Limb (tissue), 2 donors: ENCODE measurements around the gene ADAMTS17.
"Not testable (repeated sequence)": the region's sequence is repeated elsewhere in the genome, so short reads cannot be mapped to it uniquely, and the experiment has no call there.

Experiments
- DNase-seq, 2 donors: peaks; one replicate each; pipeline ENCODE4 v3.0.0-alpha.2; 2016; ENCODE audit errors: extremely low spot score in 2 of 2

The ADAMTS17 gene

DNA sequence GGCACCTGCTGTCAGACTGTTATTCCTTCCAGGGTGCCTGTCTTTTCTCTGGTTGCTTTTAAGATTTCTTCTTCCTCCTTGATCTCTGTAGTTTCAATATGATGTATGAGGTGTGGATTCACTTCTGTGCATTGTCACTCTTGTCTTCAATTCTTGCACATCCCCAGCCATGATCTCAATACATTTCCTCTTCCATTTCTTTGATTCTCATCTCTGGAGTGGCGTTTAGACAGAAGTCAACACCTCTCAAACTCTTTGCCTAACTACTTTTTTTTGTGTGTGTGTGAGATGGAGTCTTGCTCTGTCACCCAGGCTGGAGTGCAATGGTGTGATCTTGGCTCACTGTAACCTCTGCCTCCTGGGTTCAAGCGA is 384.1 kb downstream of the ADAMTS17 start:
- no peak for DNase-seq

DNA sequence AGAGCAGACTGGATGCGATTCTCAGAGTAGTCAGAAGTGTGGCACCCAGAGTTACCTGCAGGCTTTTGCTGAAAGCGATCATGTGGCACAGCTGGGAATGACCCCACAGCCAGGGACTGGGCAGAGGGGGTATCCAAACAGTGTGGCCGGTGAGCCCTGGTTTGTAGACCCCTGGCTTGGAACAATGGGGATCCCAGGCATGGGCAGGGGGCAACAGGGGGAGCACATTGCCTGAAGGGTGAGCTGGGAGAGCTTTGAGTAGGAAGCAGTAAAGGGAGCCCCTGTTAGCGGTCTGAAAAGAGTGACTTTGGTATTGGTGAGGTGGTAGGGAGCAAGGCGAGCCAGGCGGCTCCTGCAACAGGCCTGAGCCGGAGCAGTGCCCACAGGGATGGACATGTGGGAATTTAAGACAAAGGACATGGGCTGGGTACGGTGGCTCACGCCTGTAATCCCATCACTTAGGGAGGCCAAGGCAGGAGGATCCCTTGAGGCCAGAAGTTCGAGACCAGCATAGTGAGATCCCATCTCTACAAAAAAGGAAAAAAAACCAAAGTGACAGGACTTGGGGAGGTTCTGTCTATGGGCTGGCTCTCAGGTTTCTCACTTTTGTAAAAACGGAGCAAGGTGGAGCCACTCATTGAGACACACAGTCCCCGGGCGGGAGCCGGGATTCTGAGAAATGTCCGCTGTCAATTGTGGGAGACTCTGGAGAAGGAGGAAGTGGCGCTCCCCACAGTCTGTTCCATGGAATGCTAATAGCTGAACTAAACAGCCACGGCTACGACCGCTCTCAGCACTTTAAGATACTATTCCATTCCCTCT is 384.7 kb downstream of the ADAMTS17 start:
- DNase-seq = no peak

DNA sequence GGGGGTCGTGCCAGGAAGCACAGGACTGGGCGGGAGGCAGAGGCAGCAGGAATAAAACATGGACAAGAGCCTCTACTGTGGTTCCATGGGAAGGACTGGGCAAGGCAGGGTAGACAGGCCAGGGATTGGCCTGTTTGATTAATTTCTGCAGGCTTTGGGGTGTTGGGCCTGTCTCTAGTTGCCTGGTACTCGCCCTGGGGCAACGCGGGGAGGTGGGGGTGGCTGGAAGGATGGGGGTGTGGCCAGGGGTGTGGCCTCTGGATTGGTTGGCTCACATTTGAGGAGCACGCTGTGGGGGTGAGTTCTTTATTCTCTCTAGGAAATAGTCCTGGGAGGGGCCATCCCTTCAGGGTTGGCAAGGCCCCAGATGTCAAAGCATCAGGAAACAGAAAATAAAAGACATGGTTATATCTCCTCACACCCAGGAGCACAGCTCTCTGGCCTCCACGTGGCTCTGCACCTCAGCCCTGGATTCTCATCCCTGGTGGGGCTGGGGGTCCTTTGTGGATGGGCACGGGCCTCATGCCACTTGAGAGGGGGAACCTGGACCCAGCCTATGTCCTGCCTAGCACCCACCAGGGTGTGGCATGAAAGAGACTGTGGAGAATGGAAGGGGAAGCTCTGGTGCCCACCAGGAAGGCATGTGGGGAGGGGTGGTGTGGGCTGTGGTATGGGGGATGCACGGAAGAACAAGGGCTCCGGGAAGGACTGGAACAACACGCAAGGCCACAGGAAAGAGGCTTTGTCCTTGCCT is 385.6 kb downstream of the ADAMTS17 start:
- no peak for DNase-seq

DNA sequence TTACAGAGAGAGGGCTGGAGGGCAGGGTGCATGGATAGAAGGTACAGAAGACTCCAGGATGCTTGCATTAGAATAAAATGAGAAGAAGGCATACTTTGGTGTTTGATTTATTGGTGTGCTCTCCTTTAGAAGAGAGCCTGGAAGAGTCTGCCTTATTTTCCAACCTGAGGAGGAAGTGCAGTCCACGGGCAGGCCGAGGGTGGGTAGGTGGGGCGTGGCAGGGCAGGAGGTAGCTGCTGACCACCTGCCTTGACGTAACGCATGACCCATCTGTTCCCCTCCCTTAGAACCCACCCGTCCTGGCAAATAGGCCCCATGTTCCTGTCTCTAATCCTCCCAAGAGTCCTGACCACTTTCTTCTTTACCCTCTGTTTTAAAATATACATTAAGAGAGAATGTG is 386.2 kb downstream of the ADAMTS17 start:
- no peak for DNase-seq

DNA sequence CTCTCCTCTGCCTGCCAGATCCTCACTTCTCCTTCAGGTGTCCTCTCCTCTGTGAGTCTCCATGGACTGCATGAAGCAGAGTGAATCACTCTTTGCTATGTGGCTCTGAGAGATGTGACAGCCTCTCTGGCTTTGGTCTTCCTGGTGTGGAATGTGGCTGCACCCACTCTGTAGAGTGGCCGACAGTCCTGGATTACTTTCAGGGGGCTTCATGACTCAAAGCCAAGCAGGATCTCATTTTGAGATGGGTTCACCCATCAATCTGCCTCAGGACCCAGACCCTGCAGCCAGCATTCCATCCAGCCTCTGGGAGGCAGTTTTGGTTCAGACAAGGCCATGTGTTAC is 386.6 kb downstream of the ADAMTS17 start:
- DNase-seq = no peak

DNA sequence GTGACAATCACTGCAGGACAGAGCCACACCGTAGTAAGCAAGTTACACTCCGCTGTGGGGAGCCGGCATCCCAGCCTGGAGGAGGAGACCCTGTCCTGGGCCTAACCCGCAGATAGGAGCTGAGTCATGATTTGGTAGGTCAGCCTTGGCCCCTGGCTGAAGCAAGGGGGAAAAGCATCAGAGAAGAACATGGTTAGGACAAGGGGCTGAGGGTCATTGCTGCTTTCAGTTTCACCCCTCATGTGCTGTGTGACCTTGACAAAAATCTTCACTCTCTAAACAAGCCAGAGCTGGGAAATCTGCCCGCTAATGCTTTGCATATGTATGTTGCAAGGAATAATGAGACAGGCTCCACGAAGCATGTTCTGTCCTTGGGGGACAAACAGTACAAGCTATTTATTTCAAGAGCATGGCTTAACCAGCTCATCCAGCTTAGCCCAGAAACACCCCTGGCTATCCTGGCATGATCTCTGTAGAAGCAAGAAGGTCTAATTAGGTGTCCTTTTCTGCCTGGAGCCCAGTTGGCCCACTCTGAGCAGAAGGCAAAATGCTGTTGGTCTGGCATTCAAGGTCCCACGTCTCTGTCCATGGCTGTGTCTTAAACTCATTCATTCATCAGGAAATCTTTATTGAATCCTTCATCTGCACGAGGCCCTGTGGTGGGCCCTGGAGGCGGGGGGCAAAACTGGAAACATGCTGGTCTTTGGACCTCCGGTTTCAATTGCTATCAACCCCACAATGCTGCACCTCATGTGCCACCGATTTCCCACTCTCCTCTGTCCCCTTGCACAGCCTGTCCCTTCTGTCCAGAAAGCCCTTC is 387.2 kb downstream of the ADAMTS17 start:
- peak in 1 of 2 donors; percentile 24 for DNase-seq

DNA sequence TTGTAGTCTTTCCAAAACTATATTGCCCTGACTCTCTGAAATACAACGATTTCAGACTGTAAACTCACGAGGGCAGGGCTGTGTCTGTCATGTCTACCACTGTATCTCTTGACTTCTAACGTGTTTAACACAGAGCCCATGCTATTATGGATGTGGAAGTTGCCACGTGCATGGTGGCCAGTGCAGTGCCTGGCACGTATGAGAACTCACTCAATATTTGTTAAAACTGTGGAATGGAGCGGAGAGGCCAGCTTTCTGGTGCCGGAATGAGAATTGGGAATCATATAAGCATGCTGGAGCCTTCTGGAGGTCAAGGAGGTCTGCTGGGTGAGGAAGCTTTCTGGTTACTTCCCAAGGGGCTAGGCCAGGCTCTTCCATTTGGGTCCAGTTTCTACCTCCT is 387.9 kb downstream of the ADAMTS17 start:
- DNase-seq = no peak

DNA sequence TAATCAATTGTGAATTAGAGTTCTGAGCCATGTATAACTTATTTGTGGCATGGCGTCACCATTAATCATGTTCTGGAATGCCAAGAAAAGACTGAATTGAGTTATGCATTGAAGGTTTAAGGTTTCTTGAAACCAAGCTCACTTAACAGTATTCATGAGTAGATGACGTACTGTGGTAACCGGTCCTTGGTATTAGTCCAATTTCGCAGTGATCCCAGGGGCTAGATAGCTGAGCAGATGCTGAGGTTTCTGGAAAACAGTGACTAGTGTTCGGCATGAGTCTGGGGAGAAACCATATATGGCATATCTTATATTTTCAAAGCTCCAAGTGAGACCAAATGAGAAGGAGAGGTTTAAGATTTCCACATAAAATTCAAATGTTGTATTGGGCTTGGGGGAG is 390.3 kb downstream of the ADAMTS17 start:
- peak; percentile 58 to 68 for DNase-seq

DNA sequence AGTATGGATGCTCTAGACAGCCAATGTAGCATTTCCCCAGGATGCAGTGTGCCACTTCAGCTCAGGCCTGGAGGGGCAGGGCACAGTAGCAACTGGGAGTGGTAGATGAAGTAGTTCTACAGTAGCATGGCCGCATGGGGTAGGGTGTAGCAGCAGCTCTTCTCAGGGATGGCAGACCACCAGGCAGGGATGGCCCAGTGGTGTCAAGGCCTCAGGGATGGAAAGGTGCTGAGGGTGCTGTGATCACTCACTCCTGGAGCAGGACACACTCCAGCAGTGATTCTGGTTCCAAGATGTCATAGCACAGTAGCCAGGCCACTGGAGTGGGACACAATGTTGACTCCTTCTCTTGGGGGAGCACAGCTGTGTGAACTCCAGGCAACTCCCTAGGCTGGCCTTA is 397.6 kb downstream of the ADAMTS17 start:
- DNase-seq = no peak

DNA sequence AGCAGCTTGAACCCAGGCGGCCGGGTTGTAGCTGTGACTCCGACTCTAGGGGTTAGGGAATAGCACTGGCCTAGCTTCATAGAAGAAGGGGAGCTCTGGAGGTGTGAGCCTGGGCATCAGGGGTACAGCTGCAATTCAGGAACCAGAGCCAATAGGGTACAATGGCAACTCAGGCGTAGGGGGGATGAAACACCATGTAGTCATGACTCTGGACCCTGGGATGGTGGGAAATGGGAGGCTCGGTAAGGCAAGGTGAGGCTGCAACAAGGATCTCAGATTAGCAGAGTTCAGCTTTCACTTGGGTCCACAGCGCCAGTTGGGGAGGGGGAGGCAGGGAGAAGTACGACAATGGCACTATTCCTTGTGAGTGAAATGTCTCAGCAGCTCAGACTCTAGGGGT is 398.3 kb downstream of the ADAMTS17 start:
- no peak for DNase-seq

DNA sequence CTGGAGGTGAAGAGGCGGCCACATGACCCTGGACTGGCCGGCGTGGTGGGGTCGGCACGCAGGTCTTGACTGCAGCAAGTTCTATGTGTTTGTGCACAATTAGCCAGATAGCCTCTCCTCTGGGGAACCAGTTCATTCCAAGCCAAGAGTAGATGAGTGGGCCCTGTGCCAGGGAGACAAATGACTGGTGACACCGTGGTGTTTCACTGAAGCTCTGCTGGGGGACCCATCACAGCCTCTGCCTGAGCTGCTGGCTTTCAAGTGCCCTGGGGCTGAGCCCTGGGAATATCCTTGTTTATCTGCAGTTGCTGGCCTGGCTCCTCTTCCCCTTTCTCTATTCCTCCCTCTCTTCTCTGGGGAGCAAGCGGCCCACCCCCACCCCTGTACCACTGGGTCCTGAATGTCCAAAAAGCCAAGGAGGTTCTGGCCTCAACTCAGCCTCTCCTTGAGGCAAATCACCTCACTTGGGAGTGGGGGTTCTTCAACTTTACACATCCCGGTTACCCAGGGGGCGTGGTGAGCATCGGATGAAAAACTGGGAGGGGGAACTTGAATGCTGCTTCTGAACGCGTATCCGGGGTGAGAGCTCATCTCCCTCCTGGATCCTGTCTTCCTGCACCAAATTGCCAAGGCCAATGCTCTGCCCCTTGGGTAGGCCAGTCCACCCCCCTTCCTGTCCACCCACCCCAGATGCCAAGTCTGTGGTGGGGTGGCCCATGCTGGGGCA is 408.9 kb downstream of the ADAMTS17 start:
- DNase-seq = no peak

DNA sequence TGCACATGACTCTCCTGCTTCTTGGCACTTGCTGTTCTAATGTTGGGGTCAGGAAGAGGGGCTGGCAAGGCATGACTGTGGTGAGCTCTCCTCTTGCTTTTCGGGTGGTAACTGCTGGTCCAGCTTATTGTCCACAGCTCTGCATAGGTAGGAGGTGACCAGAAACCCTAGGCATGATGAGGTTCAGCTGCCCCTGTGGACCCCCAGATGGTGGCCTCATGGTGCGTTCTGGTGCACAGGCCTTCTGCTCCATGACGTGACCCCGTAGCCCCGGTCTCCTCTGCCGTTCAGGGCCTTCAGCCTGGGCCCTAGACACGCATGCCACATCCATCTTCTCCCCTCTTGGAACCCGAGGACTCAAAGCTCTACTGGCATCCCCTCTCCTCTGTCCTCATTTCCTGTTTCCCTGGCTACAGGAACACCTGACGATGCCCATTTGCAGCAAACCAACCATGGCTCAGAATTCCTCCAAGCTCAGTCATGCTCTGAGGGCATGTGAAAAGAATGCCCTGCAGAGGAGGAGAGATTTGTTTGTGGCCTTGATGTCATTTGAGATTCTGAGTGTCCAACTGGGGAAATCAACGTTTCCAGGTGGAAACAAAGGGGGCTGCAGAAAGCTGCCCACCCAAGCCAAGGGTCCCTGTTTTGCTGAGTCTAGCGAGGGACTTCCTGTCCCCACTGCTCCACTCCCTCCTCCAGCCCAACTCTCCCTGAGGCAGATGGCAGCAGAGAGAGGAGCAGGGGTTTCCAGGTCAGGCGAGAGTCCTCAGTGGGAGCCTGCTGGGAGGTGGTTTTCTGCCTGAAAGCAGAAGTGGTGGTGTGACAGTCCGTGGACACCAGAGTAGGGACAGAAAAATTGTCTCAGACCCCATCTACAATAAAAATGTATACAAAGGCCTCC is 409.8 kb downstream of the ADAMTS17 start:
- no peak for DNase-seq

DNA sequence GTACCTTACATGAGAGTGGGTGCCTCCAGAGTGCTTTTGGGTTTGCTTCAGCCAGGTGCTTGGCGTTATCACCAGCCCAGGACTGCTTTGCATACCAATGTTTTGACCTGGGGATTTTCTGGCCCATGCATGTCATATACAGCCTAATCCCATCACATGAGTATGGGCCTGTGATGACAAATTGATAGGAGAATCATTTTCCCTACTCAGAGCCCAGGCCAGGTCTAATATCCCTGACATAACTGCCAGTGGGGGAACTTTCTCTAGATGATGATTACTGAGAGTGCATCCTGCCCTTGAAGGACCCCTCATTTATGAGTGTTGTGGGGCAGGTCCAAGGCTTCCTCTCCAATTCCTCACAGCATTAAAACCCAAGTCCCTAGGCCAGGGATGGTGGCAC is 411.1 kb downstream of the ADAMTS17 start:
- no peak for DNase-seq

DNA sequence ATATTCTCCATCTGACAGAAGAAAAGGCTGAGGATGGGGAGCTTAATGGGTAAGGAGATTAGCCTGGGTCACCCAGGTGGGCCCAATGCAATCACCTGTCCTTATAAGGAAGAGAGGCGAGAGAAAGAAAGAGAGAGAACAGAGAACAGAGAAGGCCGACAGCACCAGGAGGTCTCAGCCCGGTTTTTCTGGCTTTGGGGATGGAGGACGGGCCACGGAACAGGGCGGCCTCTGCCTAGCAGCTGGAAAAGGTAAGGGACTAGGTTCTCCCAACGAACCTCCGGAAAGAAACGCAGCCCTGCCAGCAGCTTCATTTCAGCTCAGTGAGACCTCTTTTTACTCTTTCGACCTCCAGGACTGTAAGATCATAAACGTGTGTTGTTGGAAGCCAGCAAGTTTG is 412.5 kb downstream of the ADAMTS17 start:
- DNase-seq = no peak

DNA sequence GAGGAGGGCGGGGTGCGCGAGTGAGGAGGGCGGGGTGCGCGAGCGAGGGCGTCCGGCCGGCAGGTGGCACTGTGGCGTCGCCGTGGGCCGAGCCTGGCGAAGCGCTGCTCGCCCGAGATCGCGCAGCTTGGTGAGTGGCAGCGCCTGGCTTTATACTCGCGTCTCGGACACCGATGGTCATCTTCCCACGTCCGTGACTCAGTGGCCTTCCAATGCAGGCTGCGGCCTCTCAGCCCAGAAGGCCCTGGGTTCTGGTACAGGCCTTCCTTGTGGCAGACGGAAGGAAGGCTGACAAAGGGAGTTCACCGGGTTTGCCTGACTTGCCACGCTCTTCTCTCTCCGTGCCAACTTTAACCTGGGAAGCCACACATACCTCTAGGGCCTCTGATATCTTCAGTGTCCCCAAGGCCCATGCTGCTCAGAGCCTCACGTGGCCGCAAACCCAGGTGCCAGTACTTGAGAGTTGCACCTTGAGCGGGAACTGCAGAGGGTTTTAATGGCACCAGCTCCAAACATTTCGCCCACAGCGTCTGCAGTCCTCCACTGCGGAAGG is 413.3 kb downstream of the ADAMTS17 start:
- DNase-seq = peak; percentile 78 to 90

DNA sequence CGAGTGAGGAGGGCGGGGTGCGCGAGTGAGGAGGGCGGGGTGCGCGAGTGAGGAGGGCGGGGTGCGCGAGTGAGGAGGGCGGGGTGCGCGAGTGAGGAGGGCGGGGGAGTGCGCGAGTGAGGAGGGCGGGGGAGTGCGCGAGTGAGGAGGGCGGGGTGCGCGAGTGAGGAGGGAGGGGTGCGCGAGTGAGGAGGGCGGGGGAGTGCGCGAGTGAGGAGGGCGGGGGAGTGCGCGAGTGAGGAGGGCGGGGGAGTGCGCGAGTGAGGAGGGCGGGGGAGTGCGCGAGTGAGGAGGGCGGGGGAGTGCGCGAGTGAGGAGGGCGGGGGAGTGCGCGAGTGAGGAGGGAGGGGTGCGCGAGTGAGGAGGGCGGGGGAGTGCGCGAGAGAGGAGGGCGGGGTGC is 415.2 kb downstream of the ADAMTS17 start:
- not testable (repeated sequence) for DNase-seq

DNA sequence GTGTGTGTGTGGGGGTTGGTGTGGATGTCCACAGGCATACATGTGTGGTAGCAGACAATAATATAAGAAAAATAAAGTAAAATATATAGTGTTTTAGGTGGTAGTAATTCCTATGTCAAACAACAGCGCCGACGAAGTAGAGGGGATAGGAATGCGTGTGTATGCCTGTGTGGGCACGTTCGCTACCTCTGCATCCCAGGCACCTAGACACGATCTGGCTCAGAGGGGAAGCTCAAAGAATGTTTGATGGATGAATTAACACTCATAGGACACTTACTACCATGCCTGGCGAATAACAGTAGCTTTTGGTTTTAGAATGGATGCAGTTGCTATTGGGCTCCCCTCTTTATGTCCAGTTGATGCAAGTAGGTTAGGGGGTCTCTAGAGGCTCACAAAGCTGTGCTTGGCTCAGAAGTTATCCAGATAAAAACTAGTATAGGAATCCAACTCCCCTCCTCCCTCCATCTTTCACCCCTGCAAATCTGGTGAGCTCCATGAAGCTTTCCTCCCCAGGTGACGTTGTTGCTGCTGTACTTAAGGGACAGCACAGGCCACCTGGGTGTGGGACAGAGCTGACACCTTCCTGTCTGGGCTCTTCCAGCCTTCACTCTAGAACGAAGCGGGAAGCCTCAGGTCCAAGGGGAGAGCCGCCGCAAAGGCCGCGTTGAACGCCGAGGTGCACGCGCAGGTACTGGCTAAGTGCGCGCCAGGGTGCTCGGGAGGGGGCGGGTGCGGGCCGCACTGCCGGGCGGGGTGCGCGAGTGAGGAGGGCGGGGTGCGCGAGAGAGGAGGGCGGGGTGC is 415.9 kb downstream of the ADAMTS17 start:
- peak; percentile 40 to 71 for DNase-seq

DNA sequence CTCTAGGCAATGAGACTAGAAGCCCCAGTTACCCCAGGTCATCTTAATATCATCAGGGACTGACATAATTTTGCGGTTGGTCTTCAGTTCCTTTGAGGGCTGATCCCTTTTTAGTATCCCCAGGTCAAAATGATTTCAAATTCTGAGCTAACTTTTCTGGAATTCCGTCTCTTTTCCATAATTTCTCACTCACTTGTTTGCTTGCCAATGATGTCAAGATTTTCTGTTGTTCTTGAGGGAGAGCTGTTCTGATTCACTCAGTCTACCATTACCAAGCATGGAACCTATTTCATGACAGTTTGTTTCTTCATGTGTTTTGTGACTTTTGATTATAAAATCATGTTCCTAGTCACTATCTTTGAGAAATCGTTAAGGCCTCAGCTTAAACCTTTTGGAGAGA is 418.1 kb downstream of the ADAMTS17 start:
- DNase-seq = no peak
